SJCRH30 (cell line): Measurements from ENCODE around the gene LAMA3. TPM values are rescaled to one million over a fixed set of nuclear protein-coding genes. Genes with fewer than 3 reads are reported as not detected.
A peak's percentile ranks its signal among the peaks of the same experiment; 100 is the strongest.

Experiments
- DNase-seq, 2 experiments: peaks; one replicate each; pipeline ENCODE4 v3.0.0-alpha.2; 2015 to 2020
- H3K27ac ChIP-seq: fragments of 250-450 bp; sonication (Bioruptor Pico); 2 replicates; pipeline ENCODE4 v1.5.1; 2020; ENCODE audit warnings: mild to moderate bottlenecking, moderate library complexity
- H3K27me3 ChIP-seq: fragments of 250-450 bp; sonication (Bioruptor Pico); 2 replicates; pipeline ENCODE4 v1.5.1; 2020; ENCODE audit warnings: mild to moderate bottlenecking, moderate library complexity
- H3K36me3 ChIP-seq: fragments of 250-450 bp; sonication (Bioruptor Pico); 2 replicates; pipeline ENCODE4 v1.5.1; 2020; ENCODE audit warnings: mild to moderate bottlenecking, moderate library complexity
- H3K4me1 ChIP-seq: fragments of 250-450 bp; sonication (Bioruptor Pico); 2 replicates; pipeline ENCODE4 v1.5.1; 2020; ENCODE audit warnings: mild to moderate bottlenecking, moderate library complexity
- H3K4me3 ChIP-seq: fragments of 250-450 bp; sonication (Bioruptor Pico); 2 replicates; pipeline ENCODE4 v1.5.1; 2020; ENCODE audit warnings: mild to moderate bottlenecking, moderate library complexity
- H3K9me3 ChIP-seq: fragments of 250-450 bp; sonication (Bioruptor Pico); replicated peaks from 2 replicates; pipeline ENCODE4 v1.5.1; 2020; ENCODE audit warnings: mild to moderate bottlenecking, moderate library complexity
- total RNA-seq: library from RNA; depleted of rRNA; stranded (reverse); fragments of >200 nt; shearing (Covaris generic); gene quantifications from 2 replicates; pipeline ENCODE4 v1.2.3, GENCODE V29; 2014

Gene LAMA3
- total RNA-seq, 1 experiment from 2014 or later, result 0.04 TPM

DNA sequence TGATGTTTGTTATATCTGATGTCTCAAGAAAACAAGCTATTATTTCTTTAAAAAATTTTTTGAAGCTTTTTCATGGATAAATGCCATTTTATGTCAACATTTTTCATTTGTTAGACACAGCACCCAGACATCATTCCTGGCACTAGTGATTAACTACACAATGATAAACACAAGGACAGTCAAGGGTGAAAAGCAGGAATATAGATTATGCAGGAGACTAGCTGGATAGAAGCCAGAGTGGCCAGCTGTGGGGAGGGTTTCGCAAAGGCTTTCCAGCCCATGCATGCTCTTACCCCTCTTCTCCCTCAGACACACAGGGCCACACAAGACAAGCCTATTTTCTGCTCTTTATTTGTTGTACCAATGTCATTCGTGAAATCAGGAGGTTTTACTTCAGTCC is 198.2 kb downstream of the LAMA3 start:
- Histone ChIP-seq H3K27ac (no peak overlapping the region), H3K4me3 (no peak overlapping the region), H3K36me3 (no peaks in the 10 kb centered on the region), H3K27me3 (no peaks in the 10 kb centered on the region), H3K9me3 (no peaks in the 10 kb centered on the region), H3K4me1 (peaks cover 12% of the 10 kb centered on the region; the same call in 1 of the 2 replicates)
- DNase-seq, result peak in 1 of 2 experiments; percentile 13

DNA sequence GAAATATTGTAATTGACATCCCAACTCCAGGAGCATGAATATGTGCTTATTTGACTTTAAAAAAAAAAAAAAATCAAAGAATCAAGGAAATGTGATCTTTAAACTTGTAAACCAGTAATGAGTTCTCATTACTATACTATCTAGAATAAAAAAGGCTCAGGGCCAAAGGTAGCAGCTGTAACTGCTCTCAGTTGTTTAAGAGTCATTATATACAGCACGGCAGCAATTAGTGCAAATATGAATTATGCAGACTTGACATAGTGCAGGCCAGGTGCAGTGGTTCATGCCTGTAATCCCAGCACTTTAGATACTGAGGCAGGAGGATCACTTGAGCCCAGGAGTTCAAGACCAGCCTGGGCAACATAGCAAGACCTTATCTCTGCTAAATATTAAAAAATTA is 199.6 kb downstream of the LAMA3 start:
- no peaks in the 10 kb centered on the region for H3K36me3 ChIP-seq
- H3K27ac ChIP-seq, result no peak overlapping the region
- peaks cover 12% of the 10 kb centered on the region; the same call in 1 of the 2 replicates for H3K4me1 ChIP-seq
- no peaks in the 10 kb centered on the region for H3K27me3 ChIP-seq
- DNase-seq, result no peak
- no peak overlapping the region for H3K4me3 ChIP-seq
- H3K9me3 ChIP-seq, result no peaks in the 10 kb centered on the region

DNA sequence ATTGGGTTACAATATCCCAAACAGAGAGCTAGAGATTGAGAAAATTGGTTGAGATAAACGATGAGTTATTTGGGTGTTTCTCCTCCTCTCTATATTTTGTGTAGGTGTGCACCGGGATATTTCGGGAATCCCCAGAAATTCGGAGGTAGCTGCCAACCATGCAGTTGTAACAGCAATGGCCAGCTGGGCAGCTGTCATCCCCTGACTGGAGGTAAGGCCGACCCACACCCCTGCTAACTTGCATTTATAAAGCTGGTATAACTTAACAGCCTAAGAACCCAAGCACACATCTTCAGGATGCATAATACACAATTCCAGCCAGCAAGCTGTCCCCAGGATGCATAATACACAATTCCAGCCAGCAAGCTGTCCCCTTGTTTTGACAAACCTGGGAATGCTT is 200.7 kb downstream of the LAMA3 start:
- no peaks in the 10 kb centered on the region for H3K9me3 ChIP-seq
- peaks cover 12% of the 10 kb centered on the region; the same call in 1 of the 2 replicates for H3K4me1 ChIP-seq
- no peak overlapping the region; the same call in 1 of the 2 replicates for H3K27ac ChIP-seq
- H3K4me3 ChIP-seq, result no peak overlapping the region
- H3K36me3 ChIP-seq, result no peaks in the 10 kb centered on the region
- no peaks in the 10 kb centered on the region for H3K27me3 ChIP-seq
- no peak for DNase-seq

DNA sequence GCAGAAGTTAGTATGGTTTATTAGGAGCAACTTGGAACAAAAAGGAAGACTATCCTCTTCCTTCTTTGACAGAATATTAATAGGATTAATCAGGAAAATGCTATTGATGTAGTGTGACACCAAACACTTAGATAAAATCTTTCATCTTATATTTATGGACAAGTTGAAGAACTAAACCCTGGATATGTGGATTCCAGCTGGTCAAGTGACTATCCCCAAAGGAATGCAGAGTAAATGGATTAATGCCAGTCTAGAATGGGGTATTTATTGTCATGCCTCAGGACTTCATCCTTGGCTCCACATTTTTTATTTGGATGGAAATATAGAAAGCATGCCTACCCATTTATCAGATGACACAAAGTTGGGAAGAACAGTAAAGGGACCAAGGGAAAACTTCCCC is 201.3 kb downstream of the LAMA3 start:
- H3K27me3 ChIP-seq, result no peaks in the 10 kb centered on the region
- no peaks in the 10 kb centered on the region for H3K36me3 ChIP-seq
- no peaks in the 10 kb centered on the region for H3K9me3 ChIP-seq
- no peak for DNase-seq
- H3K27ac ChIP-seq, result peak overlapping the region; percentile 18; the same call in 1 of the 2 replicates
- no peak overlapping the region for H3K4me3 ChIP-seq
- H3K4me1 ChIP-seq, result peaks cover 12% of the 10 kb centered on the region; the same call in 1 of the 2 replicates

GRCh38 chr18:23893653-23894052 is 204.4 kb downstream of the LAMA3 start:
- Histone ChIP-seq H3K4me3 (no peak overlapping the region), H3K27me3 (no peaks in the 10 kb centered on the region), H3K27ac (no peak overlapping the region)

DNA sequence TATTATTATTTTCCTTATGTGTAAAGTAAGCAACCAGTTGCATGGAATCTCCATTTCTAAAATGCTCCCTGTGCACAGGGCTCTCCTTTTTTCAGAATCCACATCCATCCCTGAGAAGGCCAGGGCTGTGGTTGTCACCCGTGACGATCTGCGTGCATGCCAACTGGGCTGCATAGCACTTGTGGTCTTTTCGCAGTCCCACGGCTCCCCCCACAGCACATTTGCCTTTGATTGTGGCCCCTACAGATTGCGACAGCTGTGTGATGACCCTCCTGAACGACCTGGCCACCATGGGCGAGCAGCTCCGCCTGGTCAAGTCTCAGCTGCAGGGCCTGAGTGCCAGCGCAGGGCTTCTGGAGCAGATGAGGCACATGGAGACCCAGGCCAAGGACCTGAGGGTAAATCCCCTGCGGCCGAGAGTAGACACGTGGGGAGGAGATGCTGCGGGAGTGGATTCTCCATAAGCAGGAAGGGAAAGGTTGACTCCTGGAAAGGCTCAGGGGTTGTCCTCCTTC is 205.5 kb downstream of the LAMA3 start:
- Histone ChIP-seq H3K27me3 (no peaks in the 10 kb centered on the region), H3K27ac (no peak overlapping the region), H3K4me1 (peaks cover 12% of the 10 kb centered on the region; the same call in 1 of the 2 replicates), H3K36me3 (no peaks in the 10 kb centered on the region), H3K4me3 (no peak overlapping the region), H3K9me3 (no peaks in the 10 kb centered on the region)
- no peak for DNase-seq

More at GRCh38 chr18:23893653-23894052, 204.4 kb downstream of the LAMA3 start:
- no peaks in the 10 kb centered on the region for H3K9me3 ChIP-seq
- H3K4me1 ChIP-seq, result peaks cover 12% of the 10 kb centered on the region; the same call in 1 of the 2 replicates
- no peaks in the 10 kb centered on the region for H3K36me3 ChIP-seq
- DNase-seq, result no peak

DNA sequence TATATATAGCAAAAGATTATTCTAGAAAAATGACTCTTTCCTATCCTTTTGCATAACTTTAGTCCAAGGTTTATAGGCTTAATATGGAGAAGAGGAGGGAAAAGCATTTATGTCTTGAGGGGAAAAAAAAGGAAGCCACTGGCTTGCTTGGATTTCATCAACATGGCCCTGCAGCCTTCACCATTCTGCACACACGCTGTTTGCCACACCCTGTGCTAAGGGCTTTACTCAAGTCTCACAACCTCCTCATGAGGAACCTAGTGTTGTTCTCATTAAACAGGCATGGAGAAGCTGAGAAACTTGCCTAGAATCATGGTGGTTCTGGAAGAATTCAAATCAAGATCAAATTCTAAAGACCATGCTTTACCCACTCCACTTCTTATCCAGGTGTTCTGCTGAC is 208.0 kb downstream of the LAMA3 start:
- Histone ChIP-seq H3K27ac (no peak overlapping the region), H3K27me3 (no peaks in the 10 kb centered on the region), H3K36me3 (no peaks in the 10 kb centered on the region), H3K4me1 (no peaks in the 10 kb centered on the region), H3K4me3 (no peak overlapping the region), H3K9me3 (no peaks in the 10 kb centered on the region)
- no peak for DNase-seq

DNA sequence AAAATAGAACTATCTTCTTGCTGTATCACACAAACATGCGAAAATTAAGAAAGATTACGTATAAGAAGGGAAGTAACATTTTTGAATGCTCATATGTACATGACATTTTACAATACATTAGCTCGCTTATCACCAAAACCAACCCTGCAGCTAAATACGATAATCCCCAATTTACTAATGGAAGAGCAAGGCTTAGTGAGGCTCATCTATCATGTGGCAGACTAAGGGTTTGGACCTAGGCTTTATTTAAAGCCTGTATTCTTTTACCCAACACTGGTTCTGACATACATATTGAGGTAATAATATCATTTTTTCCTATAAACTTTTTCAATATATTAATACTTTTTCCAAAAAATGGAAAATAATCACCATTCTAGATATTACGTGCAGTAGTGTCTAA is 208.5 kb downstream of the LAMA3 start:
- Histone ChIP-seq H3K27me3 (no peaks in the 10 kb centered on the region), H3K27ac (no peak overlapping the region)

GRCh38 chr18:23900994-23901393 is 211.7 kb downstream of the LAMA3 start:
- Histone ChIP-seq H3K4me3 (no peak overlapping the region), H3K36me3 (no peaks in the 10 kb centered on the region), H3K27me3 (no peaks in the 10 kb centered on the region), H3K9me3 (no peaks in the 10 kb centered on the region), H3K27ac (no peak overlapping the region), H3K4me1 (no peaks in the 10 kb centered on the region)
- no peak for DNase-seq

More for the DNA sequence above, 208.5 kb downstream of the LAMA3 start:
- no peak for DNase-seq
- Histone ChIP-seq H3K36me3 (no peaks in the 10 kb centered on the region), H3K9me3 (no peaks in the 10 kb centered on the region), H3K4me3 (no peak overlapping the region), H3K4me1 (no peaks in the 10 kb centered on the region)

DNA sequence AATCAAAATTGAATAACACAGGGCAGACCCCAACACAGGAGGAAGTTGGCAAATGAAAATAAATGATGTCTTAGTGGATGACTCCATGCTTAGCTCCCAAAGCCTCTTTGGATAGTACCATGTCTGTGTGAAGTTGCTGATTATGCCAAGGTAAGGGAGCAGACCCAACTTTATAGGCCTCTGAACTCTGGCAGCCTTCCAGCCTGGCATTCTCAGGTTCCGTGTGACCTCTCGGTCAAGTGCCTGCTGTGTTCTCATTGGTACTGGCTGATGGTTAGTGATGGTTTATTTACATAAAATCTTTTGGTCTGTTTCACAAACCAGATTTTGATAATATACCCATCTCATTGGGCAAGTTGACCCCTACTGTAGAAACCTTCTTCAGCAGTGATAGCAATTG is 213.1 kb downstream of the LAMA3 start:
- DNase-seq, result no peak
- H3K27me3 ChIP-seq, result no peaks in the 10 kb centered on the region
- no peaks in the 10 kb centered on the region for H3K9me3 ChIP-seq
- H3K4me1 ChIP-seq, result no peaks in the 10 kb centered on the region
- no peaks in the 10 kb centered on the region for H3K36me3 ChIP-seq
- H3K27ac ChIP-seq, result no peak overlapping the region
- no peak overlapping the region for H3K4me3 ChIP-seq

DNA sequence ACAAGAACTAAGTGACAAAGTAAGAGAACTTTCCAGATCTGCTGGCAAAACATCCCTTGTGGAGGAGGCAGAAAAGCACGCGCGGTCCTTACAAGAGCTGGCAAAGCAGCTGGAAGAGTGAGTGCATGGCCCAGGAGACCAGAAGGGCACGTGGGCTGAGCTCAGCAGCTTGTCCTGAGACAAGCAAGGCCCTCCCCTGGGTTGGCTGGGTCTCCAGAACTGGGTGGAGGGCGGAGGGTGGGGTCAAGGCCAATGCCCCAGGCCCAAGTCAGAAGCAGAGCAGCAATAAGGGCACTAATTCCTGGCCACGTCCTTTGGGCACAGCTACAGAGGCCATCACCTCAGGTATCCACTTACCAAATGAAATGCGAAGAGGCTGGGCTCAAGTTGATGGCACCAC is 214.7 kb downstream of the LAMA3 start:
- H3K27ac ChIP-seq, result no peak overlapping the region
- H3K27me3 ChIP-seq, result no peaks in the 10 kb centered on the region
- H3K4me3 ChIP-seq, result no peak overlapping the region
- no peak for DNase-seq
- H3K4me1 ChIP-seq, result no peaks in the 10 kb centered on the region
- no peaks in the 10 kb centered on the region for H3K9me3 ChIP-seq
- H3K36me3 ChIP-seq, result no peaks in the 10 kb centered on the region

GRCh38 chr18:23906658-23907057 is 217.4 kb downstream of the LAMA3 start:
- H3K9me3 ChIP-seq, result no peaks in the 10 kb centered on the region

DNA sequence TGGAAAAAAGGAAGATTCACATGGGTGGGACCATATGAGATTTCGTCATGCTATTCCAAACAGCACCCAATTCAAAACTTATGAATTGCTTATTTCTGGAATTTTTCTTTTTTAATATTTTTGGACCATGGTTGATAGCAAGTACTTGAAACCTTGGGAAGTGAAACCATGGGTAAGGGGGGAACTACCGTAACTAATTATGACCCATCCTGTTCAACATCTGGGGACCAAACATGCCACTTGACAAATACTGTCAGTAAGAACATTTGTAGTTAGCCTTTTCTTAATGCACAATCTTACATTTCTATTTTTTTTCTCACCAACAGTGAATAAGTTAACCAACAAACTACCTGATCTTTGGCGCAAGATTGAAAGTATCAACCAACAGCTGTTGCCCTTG is 219.6 kb downstream of the LAMA3 start:
- DNase-seq, result no peak
- Histone ChIP-seq H3K27ac (no peak overlapping the region), H3K27me3 (no peaks in the 10 kb centered on the region), H3K9me3 (no peaks in the 10 kb centered on the region), H3K4me3 (no peak overlapping the region), H3K4me1 (no peaks in the 10 kb centered on the region), H3K36me3 (no peaks in the 10 kb centered on the region)

More at GRCh38 chr18:23906658-23907057, 217.4 kb downstream of the LAMA3 start:
- no peak for DNase-seq
- Histone ChIP-seq H3K27ac (no peak overlapping the region), H3K4me1 (no peaks in the 10 kb centered on the region), H3K27me3 (no peaks in the 10 kb centered on the region), H3K4me3 (no peak overlapping the region), H3K36me3 (no peaks in the 10 kb centered on the region)

DNA sequence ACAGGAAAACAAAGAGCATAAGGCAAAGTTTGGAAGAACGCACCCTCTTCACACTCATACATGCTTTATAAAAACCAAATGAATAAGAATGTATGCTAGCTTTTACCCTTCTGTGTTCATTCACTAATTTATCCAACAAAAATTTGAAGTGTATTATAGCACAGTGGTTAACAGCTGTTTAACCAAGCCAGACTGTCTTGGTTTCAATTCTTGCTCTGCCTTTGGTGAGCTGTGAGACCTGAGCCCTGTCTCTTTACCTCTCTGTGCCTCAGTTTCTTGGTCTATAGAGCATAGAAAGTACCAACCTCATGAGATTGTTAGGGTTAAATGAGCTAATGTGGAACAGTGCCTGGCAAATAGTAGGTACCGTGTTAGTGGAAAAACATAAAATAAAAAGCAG is 220.8 kb downstream of the LAMA3 start:
- no peak for DNase-seq
- no peak overlapping the region for H3K27ac ChIP-seq

GRCh38 chr18:23912356-23912755 is 223.1 kb downstream of the LAMA3 start:
- H3K9me3 ChIP-seq, result no peaks in the 10 kb centered on the region
- DNase-seq, result no peak
- H3K27ac ChIP-seq, result no peak overlapping the region
- H3K4me3 ChIP-seq, result no peak overlapping the region
- H3K27me3 ChIP-seq, result no peaks in the 10 kb centered on the region
- H3K4me1 ChIP-seq, result no peaks in the 10 kb centered on the region
- H3K36me3 ChIP-seq, result no peaks in the 10 kb centered on the region

More for the DNA sequence above, 220.8 kb downstream of the LAMA3 start:
- no peaks in the 10 kb centered on the region for H3K27me3 ChIP-seq
- H3K36me3 ChIP-seq, result no peaks in the 10 kb centered on the region
- no peak overlapping the region for H3K4me3 ChIP-seq
- H3K9me3 ChIP-seq, result no peaks in the 10 kb centered on the region
- no peaks in the 10 kb centered on the region for H3K4me1 ChIP-seq

DNA sequence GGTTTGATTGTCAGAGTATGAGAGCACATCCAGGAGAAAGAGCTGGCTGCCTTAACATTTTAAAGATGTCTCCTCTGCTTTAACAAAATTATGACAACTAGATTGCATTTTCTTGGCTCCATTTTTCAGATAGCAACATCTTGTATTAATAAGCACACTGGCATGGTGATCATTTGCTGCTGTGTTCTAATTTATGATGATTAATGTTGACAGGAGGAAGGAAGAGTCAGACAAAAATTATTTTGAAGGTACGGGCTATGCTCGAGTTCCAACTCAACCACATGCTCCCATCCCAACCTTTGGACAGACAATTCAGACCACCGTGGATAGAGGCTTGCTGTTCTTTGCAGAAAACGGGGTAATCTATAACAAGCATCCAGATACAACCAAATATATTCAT is 227.1 kb downstream of the LAMA3 start:
- Histone ChIP-seq H3K27me3 (no peaks in the 10 kb centered on the region), H3K27ac (no peak overlapping the region), H3K9me3 (no peaks in the 10 kb centered on the region), H3K4me3 (no peak overlapping the region), H3K36me3 (no peaks in the 10 kb centered on the region), H3K4me1 (no peaks in the 10 kb centered on the region)
- DNase-seq, result no peak
